ENCODE measurements around the gene PACSIN2. TPM values are rescaled to one million over a fixed set of nuclear protein-coding genes. Genes with fewer than 3 reads are reported as not detected.

Gene PACSIN2
- total and polyA plus RNA-seq, 8 donors = 63.4 to 149 (median 66.2) TPM

DNA sequence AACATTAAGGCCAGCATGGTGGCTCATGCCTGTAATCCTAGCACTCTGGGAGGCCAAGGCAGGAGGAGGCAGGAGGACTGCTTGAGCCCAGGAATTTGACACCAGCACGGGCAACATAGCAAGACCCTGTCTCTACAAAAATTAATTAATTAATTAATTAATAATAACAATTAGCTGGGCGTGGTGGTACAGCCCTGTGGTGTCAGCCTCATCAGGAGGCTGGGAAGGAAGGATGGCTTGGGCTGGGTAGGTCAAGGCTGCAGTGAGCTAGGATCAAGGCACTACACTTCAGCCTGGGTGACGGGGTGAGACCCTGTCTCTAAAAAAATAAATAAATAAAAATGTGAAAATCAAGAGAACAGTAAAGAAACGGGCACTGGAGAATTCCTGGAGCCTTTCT is 159.2 kb downstream of the PACSIN2 start:
- DNase-seq = no peak
- H3K36me3 ChIP-seq = no peaks in the 10 kb centered on the region
- no peaks in the 10 kb centered on the region for H3K27me3 ChIP-seq
- no peaks in the 10 kb centered on the region for H3K9me3 ChIP-seq
- H3K27ac ChIP-seq = peak overlapping the region; percentile 94 to 97
- peaks cover 9 to 26% of the 10 kb centered on the region in 2 donors for H3K4me1 ChIP-seq
- H3K4me3 ChIP-seq = peak overlapping the region; percentile 50 to 90
- TF ChIP-seq, protein P1, sequence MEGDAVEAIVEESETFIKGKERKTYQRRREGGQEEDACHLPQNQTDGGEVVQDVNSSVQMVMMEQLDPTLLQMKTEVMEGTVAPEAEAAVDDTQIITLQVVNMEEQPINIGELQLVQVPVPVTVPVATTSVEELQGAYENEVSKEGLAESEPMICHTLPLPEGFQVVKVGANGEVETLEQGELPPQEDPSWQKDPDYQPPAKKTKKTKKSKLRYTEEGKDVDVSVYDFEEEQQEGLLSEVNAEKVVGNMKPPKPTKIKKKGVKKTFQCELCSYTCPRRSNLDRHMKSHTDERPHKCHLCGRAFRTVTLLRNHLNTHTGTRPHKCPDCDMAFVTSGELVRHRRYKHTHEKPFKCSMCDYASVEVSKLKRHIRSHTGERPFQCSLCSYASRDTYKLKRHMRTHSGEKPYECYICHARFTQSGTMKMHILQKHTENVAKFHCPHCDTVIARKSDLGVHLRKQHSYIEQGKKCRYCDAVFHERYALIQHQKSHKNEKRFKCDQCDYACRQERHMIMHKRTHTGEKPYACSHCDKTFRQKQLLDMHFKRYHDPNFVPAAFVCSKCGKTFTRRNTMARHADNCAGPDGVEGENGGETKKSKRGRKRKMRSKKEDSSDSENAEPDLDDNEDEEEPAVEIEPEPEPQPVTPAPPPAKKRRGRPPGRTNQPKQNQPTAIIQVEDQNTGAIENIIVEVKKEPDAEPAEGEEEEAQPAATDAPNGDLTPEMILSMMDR (IDR thresholded peaks at IDR 0.05) = no peak
- no peak for ATAC-seq
- intact Hi-C loops (cut with DNase I) = no loop called here

- H3K36me3 ChIP-seq = no peaks in the 10 kb centered on the region
- no peak for ATAC-seq
- TF ChIP-seq, protein P1 (IDR thresholded peaks at IDR 0.05) = no peak
- peak overlapping the region in 1 of 2 donors; percentile 90 for H3K4me3 ChIP-seq
- no peak overlapping the region for H3K27ac ChIP-seq
- no peaks in the 10 kb centered on the region for H3K9me3 ChIP-seq
- no peaks in the 10 kb centered on the region for H3K27me3 ChIP-seq
- intact Hi-C loops (cut with DNase I) = no loop called here
- H3K4me1 ChIP-seq = peaks cover 9 to 26% of the 10 kb centered on the region in 2 donors
- no peak for DNase-seq
Observed at GRCh38 chr22:42855211-42855610, 159.7 kb downstream of the PACSIN2 start.

DNA sequence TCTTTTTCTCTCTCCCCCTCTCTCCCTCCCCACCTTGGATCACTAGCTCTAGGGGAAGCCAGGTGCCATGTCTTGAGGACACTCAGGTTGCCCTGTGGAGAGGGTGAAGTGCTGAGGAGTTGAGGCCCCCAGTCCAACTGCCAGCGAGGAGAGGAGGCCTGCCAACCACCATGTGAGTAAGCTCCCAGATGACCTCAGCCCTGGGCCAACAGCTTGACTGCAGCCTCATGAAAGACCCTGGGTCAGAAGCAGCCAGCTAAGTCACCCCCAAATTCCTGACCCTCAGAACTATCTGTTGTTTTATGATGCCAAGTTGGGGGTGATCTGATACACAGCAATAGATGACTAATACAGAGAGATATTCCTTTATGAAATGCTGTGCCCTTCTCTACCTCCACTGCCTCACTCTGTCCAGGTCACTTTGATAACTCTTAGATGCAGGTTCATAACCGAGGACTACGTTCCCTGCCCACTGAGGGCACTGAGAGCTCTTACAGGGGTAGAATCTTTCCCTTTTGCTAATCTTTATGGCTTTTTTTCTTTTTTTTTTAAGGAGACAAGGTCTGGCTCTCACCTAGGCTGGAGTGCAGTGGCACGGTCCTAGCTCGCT is 165.9 kb downstream of the PACSIN2 start:
- H3K4me1 ChIP-seq = no peaks in the 10 kb centered on the region
- ATAC-seq (no peak), DNase-seq (no peak)
- no peak overlapping the region for H3K4me3 ChIP-seq
- no peak overlapping the region for H3K27ac ChIP-seq
- peaks cover 0 to 31% of the 10 kb centered on the region in 2 donors for H3K36me3 ChIP-seq
- TF ChIP-seq, protein P1 (IDR thresholded peaks at IDR 0.05) = no peak
- no peaks in the 10 kb centered on the region for H3K9me3 ChIP-seq
- no peaks in the 10 kb centered on the region for H3K27me3 ChIP-seq
- intact Hi-C loops (cut with DNase I) = no loop called here

DNA sequence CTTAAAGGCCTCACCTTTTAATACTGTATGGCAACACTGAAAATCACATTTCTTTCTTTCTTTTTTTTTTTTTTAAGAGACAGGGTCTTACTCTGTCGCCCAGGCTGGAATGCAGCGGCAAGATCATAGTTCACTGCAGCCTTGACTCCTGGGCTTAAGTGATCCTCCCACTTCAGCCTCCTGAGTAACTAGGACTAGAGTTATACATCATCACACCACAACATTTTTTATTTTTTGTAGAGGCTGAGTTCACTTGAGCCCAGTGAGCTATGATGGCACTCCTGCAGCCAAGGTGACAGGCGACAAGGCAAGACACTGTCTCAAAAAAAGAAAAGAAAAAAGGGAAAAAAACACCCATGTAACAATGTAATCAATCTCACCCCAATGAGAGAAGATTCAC is 167.8 kb downstream of the PACSIN2 start:
- TF ChIP-seq, protein P1 (IDR thresholded peaks at IDR 0.05) = no peak
- H3K36me3 ChIP-seq = peaks cover 0 to 49% of the 10 kb centered on the region in 2 donors
- H3K27me3 ChIP-seq = no peaks in the 10 kb centered on the region
- DNase-seq (no peak), ATAC-seq (no peak)
- intact Hi-C loops (cut with DNase I) = no loop called here
- H3K27ac ChIP-seq = no peak overlapping the region
- no peak overlapping the region for H3K4me3 ChIP-seq
- H3K4me1 ChIP-seq = no peaks in the 10 kb centered on the region
- H3K9me3 ChIP-seq = no peaks in the 10 kb centered on the region

DNA sequence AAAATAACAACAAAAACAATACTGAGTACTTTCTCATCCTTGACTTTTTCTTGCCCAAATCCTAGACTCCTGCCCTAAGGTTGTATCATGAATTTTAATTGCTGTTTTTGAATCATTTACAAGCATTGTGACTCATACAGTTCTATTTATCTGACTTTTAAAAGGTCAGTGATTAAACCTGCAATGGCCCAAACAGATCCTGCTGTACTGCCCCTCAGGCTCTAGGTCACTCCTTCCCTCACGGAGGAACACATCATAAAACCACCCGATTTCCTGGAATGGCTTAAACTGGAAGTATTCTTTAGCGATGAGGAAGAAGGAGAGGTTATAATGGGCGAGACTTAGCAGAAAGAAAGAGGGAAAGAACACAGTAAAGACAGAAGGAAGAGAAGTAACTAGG is 170.2 kb downstream of the PACSIN2 start:
- Histone ChIP-seq H3K36me3 (peaks cover 0 to 66% of the 10 kb centered on the region in 2 donors), H3K27ac (no peak overlapping the region), H3K27me3 (no peaks in the 10 kb centered on the region), H3K4me3 (no peak overlapping the region), H3K4me1 (no peaks in the 10 kb centered on the region), H3K9me3 (no peaks in the 10 kb centered on the region)
- no peak for ATAC-seq
- intact Hi-C loops (cut with DNase I) = no loop called here
- TF ChIP-seq, protein P1 (IDR thresholded peaks at IDR 0.05) = no peak
- no peak for DNase-seq

All from left lung (tissue), 10 donors.